A549 (cell line): ENCODE measurements around the gene USH1G. TPM values are rescaled to one million over a fixed set of nuclear protein-coding genes. Genes with fewer than 3 reads are reported as not detected.
A peak's percentile ranks its signal among the peaks of the same experiment; 100 is the strongest.

Source experiments
- ATAC-seq, 2 experiments: fragments of 200-7000 bp in 1 of 2; fragments of >200 bp in 1 of 2; cut with Nextera tagmentation in 1 of 2; cut with Tn5 transposase in 1 of 2; 3 replicates each; pipeline versions ENCODE4 v1.8.0 to v1.9.1; 2018 to 2020; ENCODE audit warnings: mild to moderate bottlenecking in 1 of 2, moderate library complexity in 1 of 2
- CTCF ChIA-PET: fragments of 300-600 bp; sonication (Branson Sonifier 250); formaldehyde crosslinking; extraction: SDS; loops from one replicate; lab custom pipeline; 2021; ENCODE audit warnings: antibody characterized with exemption, inconsistent platforms; lab: Yijun Ruan, JAX
- POLR2A ChIA-PET: fragments of 350-600 bp; formaldehyde crosslinking; extraction: SDS; loops from one replicate; lab custom pipeline; 2021; ENCODE audit warnings: antibody characterized with exemption, inconsistent platforms; lab: Yijun Ruan, JAX
- DNase-seq, 2 experiments: peaks; one replicate each; pipeline versions ENCODE4 v3.0.0 to v3.0.0-alpha.2; 2011 to 2016; ENCODE audit warnings: low read depth in 1 of 2, low spot score in 1 of 2
- FAIRE-seq: peaks from 2 replicates; lab custom pipeline; 2011; peaks lifted over from hg19 to GRCh38; lab: Jason Lieb, UNC
- H3K27ac ChIP-seq, 2 experiments: fragments of >200 bp; sonication (Bioruptor Twin); formaldehyde crosslinking; 3 replicates each; pipeline ENCODE4 v1.5.1; 2016 to 2017
- H3K4me1 ChIP-seq: fragments of >200 bp; sonication (Bioruptor Twin); formaldehyde crosslinking; 3 replicates; pipeline ENCODE4 v1.6.1; 2016
- H3K4me2 ChIP-seq: fragments of >200 bp; sonication (Bioruptor Twin); formaldehyde crosslinking; 3 replicates; pipeline ENCODE4 v1.6.1; 2016
- H3K4me3 ChIP-seq: fragments of >200 bp; sonication (Bioruptor Twin); formaldehyde crosslinking; 3 replicates; pipeline ENCODE4 v1.5.1; 2016
- H3K9me3 ChIP-seq: fragments of >200 bp; sonication (Bioruptor Twin); formaldehyde crosslinking; 3 replicates; pipeline ENCODE4 v1.6.1; 2016
- BHLHE40 ChIP-seq: IDR thresholded peaks from 2 replicates; pipeline ENCODE4 v1.6.1; 2012; ENCODE audit warnings: low read depth, low read length, inconsistent platforms
- CBX2 ChIP-seq: fragments of 200-600 bp; sonication (generic); IDR thresholded peaks from 2 replicates; pipeline ENCODE4 v1.6.1; 2016; ENCODE audit warnings: low read depth, mild to moderate bottlenecking, borderline replicate concordance
- CBX8 ChIP-seq: fragments of 200-600 bp; sonication (generic); IDR thresholded peaks from 2 replicates; pipeline ENCODE4 v1.6.1; 2016
- CHD2 ChIP-seq: fragments of 150-350 bp; IDR thresholded peaks from 2 replicates; pipeline ENCODE4 v1.6.1; 2014; ENCODE audit warnings: low read length; ENCODE audit not compliant: partially characterized antibody
- CTCF ChIP-seq: fragments of >200 bp; sonication (Bioruptor Twin); formaldehyde crosslinking; IDR thresholded peaks from 3 replicates; pipeline ENCODE4 v1.5.1; 2016
- EHF ChIP-seq: fragments of 250-450 bp; sonication (Bioruptor Pico); IDR thresholded peaks from 2 replicates; pipeline ENCODE4 v1.5.0; 2020; ENCODE audit warnings: mild to moderate bottlenecking
- EP300 ChIP-seq, 2 experiments: fragments of >200 bp; sonication (Bioruptor Twin); formaldehyde crosslinking; IDR thresholded peaks; 2 replicates in 1 of 2; 3 replicates in 1 of 2; pipeline ENCODE4 v1.6.1; 2016 to 2017
- ESRRA ChIP-seq: fragments of 150-350 bp; IDR thresholded peaks from 2 replicates; pipeline ENCODE4 v1.6.1; 2014; ENCODE audit warnings: mild to moderate bottlenecking, low read length, borderline replicate concordance
- FOSL2 ChIP-seq, 2 experiments: fragments of 450-650 bp in 1 of 2; fragments of >200 bp in 1 of 2; sonication (Bioruptor Twin) in 1 of 2; formaldehyde crosslinking; IDR thresholded peaks; 2 replicates each; pipeline versions ENCODE4 v1.5.0 to v1.6.1; 2016 to 2020; ENCODE audit warnings: mild to moderate bottlenecking in 1 of 2, moderate library complexity in 1 of 2
- FOXS1 ChIP-seq: fragments of 250-450 bp; sonication (Bioruptor Pico); IDR thresholded peaks from 2 replicates; pipeline ENCODE4 v1.5.0; 2020; ENCODE audit warnings: mild to moderate bottlenecking, moderate library complexity
- HDAC2 ChIP-seq: fragments of 200-600 bp; sonication (generic); IDR thresholded peaks from 2 replicates; pipeline ENCODE4 v1.6.1; 2016
- HES2 ChIP-seq: fragments of >200 bp; sonication (Bioruptor Twin); formaldehyde crosslinking; IDR thresholded peaks from 2 replicates; pipeline ENCODE4 v1.6.1; 2016
- HOXA7 ChIP-seq: fragments of 250-450 bp; sonication (Bioruptor Pico); IDR thresholded peaks from 2 replicates; pipeline ENCODE4 v1.5.0; 2020; ENCODE audit warnings: mild to moderate bottlenecking, moderate library complexity
- HOXB5 ChIP-seq: fragments of 250-450 bp; sonication (Bioruptor Pico); IDR thresholded peaks from 2 replicates; pipeline ENCODE4 v1.5.0; 2020; ENCODE audit warnings: mild to moderate bottlenecking, moderate library complexity
- KDM1A ChIP-seq: fragments of 200-600 bp; sonication (generic); IDR thresholded peaks from 2 replicates; pipeline ENCODE4 v1.6.1; 2016; ENCODE audit warnings: low read depth, mild to moderate bottlenecking
- KDM5A ChIP-seq: fragments of 200-600 bp; sonication (generic); IDR thresholded peaks from 2 replicates; pipeline ENCODE4 v1.6.1; 2016; ENCODE audit warnings: antibody characterized with exemption, mild to moderate bottlenecking
- MAFK ChIP-seq: fragments of 450-650 bp; IDR thresholded peaks from 2 replicates; pipeline ENCODE4 v1.6.1; 2014; ENCODE audit not compliant: partially characterized antibody
- MAX ChIP-seq: IDR thresholded peaks from 2 replicates; pipeline ENCODE4 v1.6.1; 2012
- MAZ ChIP-seq: fragments of 150-350 bp; IDR thresholded peaks from 2 replicates; pipeline ENCODE4 v1.6.1; 2014; ENCODE audit warnings: antibody characterized with exemption, low read depth, low read length, borderline replicate concordance
- NPAS2 ChIP-seq: fragments of 250-450 bp; sonication (Bioruptor Pico); IDR thresholded peaks from 2 replicates; pipeline ENCODE4 v1.8.0; 2022; ENCODE audit warnings: mild to moderate bottlenecking, moderate library complexity, borderline replicate concordance
- NR3C1 ChIP-seq: fragments of >200 bp; sonication (Bioruptor Twin); formaldehyde crosslinking; IDR thresholded peaks from 3 replicates; pipeline ENCODE4 v1.6.1; 2017
- PHF8 ChIP-seq: fragments of 200-600 bp; sonication (generic); IDR thresholded peaks from 2 replicates; pipeline ENCODE4 v1.6.1; 2016; ENCODE audit warnings: low read depth, mild to moderate bottlenecking, antibody characterized with exemption, moderate library complexity, borderline replicate concordance
- RFX5 ChIP-seq: fragments of 450-650 bp; IDR thresholded peaks from 2 replicates; pipeline ENCODE4 v1.7.1; 2014; ENCODE audit warnings: antibody characterized with exemption, mild to moderate bottlenecking, moderate library complexity
- SREBF2 ChIP-seq: fragments of 450-650 bp; IDR thresholded peaks from 2 replicates; pipeline ENCODE4 v1.6.1; 2014; ENCODE audit warnings: mild to moderate bottlenecking, moderate library complexity
- TFCP2L1 ChIP-seq: fragments of 250-450 bp; sonication (Bioruptor Pico); IDR thresholded peaks from 2 replicates; pipeline ENCODE4 v1.5.0; 2021; ENCODE audit warnings: mild to moderate bottlenecking
- USF2 ChIP-seq: fragments of 450-650 bp; IDR thresholded peaks from 2 replicates; pipeline ENCODE4 v1.6.1; 2014; ENCODE audit warnings: antibody characterized with exemption
- ZC3H11A ChIP-seq: fragments of 450-650 bp; IDR thresholded peaks from 2 replicates; pipeline ENCODE4 v1.6.1; 2014; ENCODE audit warnings: antibody characterized with exemption, mild to moderate bottlenecking
- ZNF302 ChIP-seq: fragments of 250-450 bp; sonication (Bioruptor Pico); IDR thresholded peaks from 2 replicates; pipeline ENCODE4 v1.9.0; 2021; ENCODE audit warnings: inconsistent platforms, mild to moderate bottlenecking, moderate library complexity
- WGBS: methylation state at CpG from one replicate; pipeline ENCODE4 v1.1.6; 2017; ENCODE audit errors: missing lambda C conversion rate; 5-methylcytosine and 5-hydroxymethylcytosine counted together
- polyA plus RNA-seq, 4 experiments: library from polyadenylated mRNA; depleted of rRNA in 3 of 4; stranded (reverse); fragments of >200 nt; fragmentation: RNase III in 1 of 4; extraction: RNeasy Plus Mini Kit Qiagen cat#74134 plus additional on column Dnase treatment in 1 of 4; gene quantifications; 2 replicates in 3 of 4; 3 replicates in 1 of 4; pipeline ENCODE4 v1.2.3, GENCODE V29; 2011 to 2017
- TF ChIP-seq, protein P1 (sequence below): IDR thresholded peaks from 2 replicates; pipeline ENCODE4 v1.6.1; 2012; ENCODE audit warnings: low read depth, borderline replicate concordance
- TF ChIP-seq, protein P2 (sequence below): fragments of 150-350 bp; IDR thresholded peaks from 2 replicates; pipeline ENCODE4 v1.6.1; 2014; ENCODE audit warnings: low read depth, mild to moderate bottlenecking, low read length

Gene USH1G
- polyA plus RNA-seq, 2 of the 4 experiments (the other 2 are of a cell fraction): 0.09 to 0.12 TPM

- ChIA-PET POLR2A (interaction anchor here (1.0 kb wide), 1 partner anchor 84 kb away, joined by 3 read pairs; no protein-coding TSS in a partner anchor), CTCF (interaction anchor here (0.6 to 42.3 kb wide), 5 partner anchors 6 to 468 kb away, joined by 3 to 1448 read pairs (median 8); partner anchors contain the start of genes CDR2L, HID1, OTOP2 and OTOP3)
- H3K27ac ChIP-seq: no peak overlapping the region
- FAIRE-seq (no peak), DNase-seq (no peak), ATAC-seq (no peak)
- H3K4me3 ChIP-seq: no peak overlapping the region
- H3K4me2 ChIP-seq: no peak overlapping the region
- H3K4me1 ChIP-seq: peaks cover 26% of the 10 kb centered on the region
- TF ChIP-seq RFX5 (no peak), HOXB5 (CRISPR knock-in tag) (no peak), NPAS2 (CRISPR knock-in tag) (no peak), SREBF2 (no peak), ESRRA (no peak), MAX (no peak), BHLHE40 (no peak), EHF (no peak), CBX2 (no peak), NR3C1 (no peak), ZC3H11A (no peak), PHF8 (no peak), CTCF (no peak), FOSL2 (IDR thresholded peaks at IDR 0.05) (no peak), FOSL2 (CRISPR knock-in tag; IDR thresholded peaks at IDR 0.05) (no peak), HDAC2 (no peak)
- no peaks in the 10 kb centered on the region for H3K9me3 ChIP-seq
- WGBS: 50% methylated on average over 3 of the region's 3 CpGs
Observed at GRCh38 chr17:74951065-74951464, 28.0 kb upstream of the USH1G start.

- Histone ChIP-seq H3K4me2 (no peak overlapping the region; the same call in 2 of the 3 replicates), H3K4me3 (no peak overlapping the region), H3K9me3 (no peaks in the 10 kb centered on the region), H3K27ac (no peak overlapping the region)
- 76% methylated on average over 6 of the region's 8 CpGs for WGBS
- DNase-seq: no peak
- CTCF ChIA-PET: interaction anchor here (1.7 to 42.3 kb wide), 5 partner anchors 7 to 181 kb away, joined by 4 to 1448 read pairs (median 8); partner anchors contain the start of genes CDR2L, HID1, NT5C and OTOP2
- no peak for FAIRE-seq
- peak; percentile 23 to 26; a peak in 3 of 6 replicates for ATAC-seq
- POLR2A ChIA-PET: no interaction called here
- no peak for TF ChIP-seq ZNF302 (CRISPR knock-in tag)
- TF ChIP-seq, protein P1, sequence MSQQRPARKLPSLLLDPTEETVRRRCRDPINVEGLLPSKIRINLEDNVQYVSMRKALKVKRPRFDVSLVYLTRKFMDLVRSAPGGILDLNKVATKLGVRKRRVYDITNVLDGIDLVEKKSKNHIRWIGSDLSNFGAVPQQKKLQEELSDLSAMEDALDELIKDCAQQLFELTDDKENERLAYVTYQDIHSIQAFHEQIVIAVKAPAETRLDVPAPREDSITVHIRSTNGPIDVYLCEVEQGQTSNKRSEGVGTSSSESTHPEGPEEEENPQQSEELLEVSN: no peak
- TF ChIP-seq MAFK: no peak
- TF ChIP-seq EP300 (IDR thresholded peaks at IDR 0.05): no peak
- no peak for TF ChIP-seq USF2
- TF ChIP-seq NR3C1: no peak
- no peak for TF ChIP-seq KDM1A
- TF ChIP-seq MAZ: no peak
- no peak for TF ChIP-seq CBX8
- TF ChIP-seq PHF8: no peak
- no peak for TF ChIP-seq ESRRA
- TF ChIP-seq HOXA7 (CRISPR knock-in tag): no peak
- no peak for TF ChIP-seq TFCP2L1 (CRISPR knock-in tag)
- no peak for TF ChIP-seq HES2
- TF ChIP-seq FOXS1 (CRISPR knock-in tag): no peak
- no peak for TF ChIP-seq CHD2
- TF ChIP-seq, protein P2, sequence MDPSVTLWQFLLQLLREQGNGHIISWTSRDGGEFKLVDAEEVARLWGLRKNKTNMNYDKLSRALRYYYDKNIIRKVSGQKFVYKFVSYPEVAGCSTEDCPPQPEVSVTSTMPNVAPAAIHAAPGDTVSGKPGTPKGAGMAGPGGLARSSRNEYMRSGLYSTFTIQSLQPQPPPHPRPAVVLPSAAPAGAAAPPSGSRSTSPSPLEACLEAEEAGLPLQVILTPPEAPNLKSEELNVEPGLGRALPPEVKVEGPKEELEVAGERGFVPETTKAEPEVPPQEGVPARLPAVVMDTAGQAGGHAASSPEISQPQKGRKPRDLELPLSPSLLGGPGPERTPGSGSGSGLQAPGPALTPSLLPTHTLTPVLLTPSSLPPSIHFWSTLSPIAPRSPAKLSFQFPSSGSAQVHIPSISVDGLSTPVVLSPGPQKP: no peak
- no peak for TF ChIP-seq KDM5A
- TF ChIP-seq, all 56 proteins: peak for 0
- H3K4me1 ChIP-seq: peaks cover 26% of the 10 kb centered on the region
Observed at GRCh38 chr17:74950207-74950606, 27.2 kb upstream of the USH1G start.
